ENCODE data around the gene BCAS3.

The BCAS3 gene

GRCh38 chr17:61418449-61418848, 740.8 kb downstream of the BCAS3 start:
- TF ChIP-seq, protein P1, sequence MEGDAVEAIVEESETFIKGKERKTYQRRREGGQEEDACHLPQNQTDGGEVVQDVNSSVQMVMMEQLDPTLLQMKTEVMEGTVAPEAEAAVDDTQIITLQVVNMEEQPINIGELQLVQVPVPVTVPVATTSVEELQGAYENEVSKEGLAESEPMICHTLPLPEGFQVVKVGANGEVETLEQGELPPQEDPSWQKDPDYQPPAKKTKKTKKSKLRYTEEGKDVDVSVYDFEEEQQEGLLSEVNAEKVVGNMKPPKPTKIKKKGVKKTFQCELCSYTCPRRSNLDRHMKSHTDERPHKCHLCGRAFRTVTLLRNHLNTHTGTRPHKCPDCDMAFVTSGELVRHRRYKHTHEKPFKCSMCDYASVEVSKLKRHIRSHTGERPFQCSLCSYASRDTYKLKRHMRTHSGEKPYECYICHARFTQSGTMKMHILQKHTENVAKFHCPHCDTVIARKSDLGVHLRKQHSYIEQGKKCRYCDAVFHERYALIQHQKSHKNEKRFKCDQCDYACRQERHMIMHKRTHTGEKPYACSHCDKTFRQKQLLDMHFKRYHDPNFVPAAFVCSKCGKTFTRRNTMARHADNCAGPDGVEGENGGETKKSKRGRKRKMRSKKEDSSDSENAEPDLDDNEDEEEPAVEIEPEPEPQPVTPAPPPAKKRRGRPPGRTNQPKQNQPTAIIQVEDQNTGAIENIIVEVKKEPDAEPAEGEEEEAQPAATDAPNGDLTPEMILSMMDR (conservative IDR thresholded peaks at IDR 0.05) = no peak
- no peak for TF ChIP-seq ZFX (IDR thresholded peaks at IDR 0.05)
- no peak overlapping the region for H3K27ac ChIP-seq

DNA sequence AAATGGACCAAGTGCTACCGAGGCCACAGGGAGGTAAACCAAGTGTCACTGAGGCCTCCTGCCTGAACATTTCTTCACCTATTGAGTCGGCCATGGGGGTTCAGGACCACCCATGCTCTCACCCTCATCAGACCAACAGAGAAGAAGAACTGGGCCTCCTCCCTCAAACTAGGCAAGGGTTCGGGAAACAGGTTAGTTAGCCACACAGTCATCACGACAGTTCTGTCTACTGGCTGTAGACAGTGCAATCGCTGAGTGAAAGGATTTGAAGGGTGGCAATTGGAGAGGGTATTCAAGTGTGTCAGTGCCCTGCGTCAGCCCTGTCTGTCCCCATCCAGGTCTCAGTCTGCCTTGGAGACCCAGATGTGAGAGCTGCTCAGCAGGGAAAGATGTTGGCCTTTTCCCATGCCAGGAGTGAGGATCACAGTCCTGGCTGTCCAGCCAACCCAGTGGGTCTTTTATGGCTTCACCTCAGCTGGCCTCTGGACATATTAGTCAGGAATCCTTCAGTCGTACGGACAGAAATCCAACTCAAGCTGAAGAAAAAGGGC, 741.9 kb downstream of the BCAS3 start:
- TF ChIP-seq, protein P1 (conservative IDR thresholded peaks at IDR 0.05) = no peak
- TF ChIP-seq ZFX (IDR thresholded peaks at IDR 0.05) = no peak
- H3K27ac ChIP-seq = no peak overlapping the region

- H3K27ac ChIP-seq = no peak overlapping the region
- TF ChIP-seq, protein P1 (conservative IDR thresholded peaks at IDR 0.05) = no peak
- TF ChIP-seq ZFX (IDR thresholded peaks at IDR 0.05) = no peak
Measured at GRCh38 chr17:61420052-61420451, 742.4 kb downstream of the BCAS3 start.

DNA sequence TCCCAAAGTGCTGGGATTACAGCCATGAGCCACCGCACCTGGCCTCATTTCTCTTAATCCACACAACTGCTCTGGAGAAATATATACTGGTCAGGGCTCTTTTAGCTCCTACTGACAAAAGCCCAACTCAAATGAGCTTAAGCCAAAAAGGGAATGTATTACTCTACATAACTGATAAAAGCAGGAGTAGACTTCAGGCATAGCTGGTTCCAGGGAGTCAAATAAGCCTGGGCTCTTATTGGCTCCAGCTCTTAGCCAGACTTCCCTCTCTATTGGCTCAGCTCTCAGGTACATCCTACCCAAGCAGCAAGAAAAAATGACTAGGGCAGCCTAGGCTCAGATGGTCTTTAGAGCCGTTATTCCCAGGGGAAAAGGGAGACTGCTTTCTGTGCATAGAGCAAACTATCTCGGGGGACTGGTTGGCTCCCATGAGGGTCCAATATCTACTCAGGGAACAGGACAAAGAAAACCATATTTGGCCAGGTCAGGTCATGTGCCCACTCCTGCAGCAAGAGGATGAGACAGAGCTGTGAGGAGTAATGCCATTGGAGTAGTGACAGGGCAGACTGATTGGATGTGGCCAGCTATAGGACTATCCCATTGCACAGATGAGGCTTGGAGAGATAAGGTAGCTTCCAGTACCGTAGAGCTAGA, 743.2 kb downstream of the BCAS3 start:
- no peak for TF ChIP-seq ZFX (IDR thresholded peaks at IDR 0.05)
- TF ChIP-seq, protein P1 (conservative IDR thresholded peaks at IDR 0.05) = no peak
- no peak overlapping the region for H3K27ac ChIP-seq

DNA sequence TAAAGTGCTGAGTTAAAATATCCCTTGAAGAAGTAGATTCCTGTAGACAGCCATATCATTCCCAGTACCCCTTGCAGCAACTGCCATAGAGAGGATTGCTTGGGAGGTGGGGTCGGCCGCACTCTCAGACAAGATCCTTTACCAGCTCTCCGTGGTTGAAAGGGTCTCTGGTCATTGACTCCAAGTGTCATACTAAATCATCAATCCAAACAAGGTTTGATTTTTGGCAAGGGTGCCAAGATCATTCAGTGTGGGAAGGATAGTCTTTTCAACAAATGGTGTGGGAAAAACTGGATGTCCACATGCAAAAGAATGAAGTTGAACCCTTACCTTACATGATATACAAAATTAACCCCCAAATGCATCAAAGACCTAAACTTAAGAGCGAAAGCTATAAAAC, 743.8 kb downstream of the BCAS3 start:
- H3K27ac ChIP-seq = no peak overlapping the region
- no peak for TF ChIP-seq ZFX (IDR thresholded peaks at IDR 0.05)
- TF ChIP-seq, protein P1 (conservative IDR thresholded peaks at IDR 0.05) = no peak

DNA sequence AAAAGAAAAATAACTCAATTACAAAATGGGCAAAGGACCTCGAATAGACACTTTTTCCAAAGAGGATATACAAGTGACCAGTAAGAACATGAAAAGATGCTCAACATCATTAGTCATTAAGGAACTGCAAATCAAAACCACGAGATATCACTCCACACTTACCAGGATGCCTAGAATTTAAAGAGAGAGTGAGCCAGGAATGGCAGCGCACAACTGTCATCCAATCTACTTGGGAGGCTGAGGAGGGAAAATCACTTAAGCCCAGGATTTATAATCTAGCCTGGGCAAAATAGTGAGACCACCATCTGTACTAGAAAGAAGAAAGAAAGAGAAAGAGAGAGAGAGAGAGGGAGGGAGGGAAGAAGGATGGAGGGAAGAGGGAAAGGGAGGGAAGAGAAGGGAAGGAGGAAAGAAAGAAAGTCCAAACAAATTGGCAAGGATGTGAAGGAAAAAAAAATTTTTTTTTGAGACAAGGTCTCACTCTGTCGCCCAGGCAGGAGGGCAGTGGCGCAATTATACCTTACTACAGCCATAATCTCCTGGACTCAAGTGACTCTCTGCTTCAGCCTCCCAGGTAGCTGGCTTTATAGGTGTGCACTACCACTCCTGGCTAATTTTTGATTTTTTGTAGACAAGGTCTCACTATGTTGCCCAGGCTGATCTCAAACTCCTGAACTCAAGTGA, 744.6 kb downstream of the BCAS3 start:
- H3K27ac ChIP-seq = no peak overlapping the region
- no peak for TF ChIP-seq ZFX (IDR thresholded peaks at IDR 0.05)
- TF ChIP-seq, protein P1 (conservative IDR thresholded peaks at IDR 0.05) = no peak

DNA sequence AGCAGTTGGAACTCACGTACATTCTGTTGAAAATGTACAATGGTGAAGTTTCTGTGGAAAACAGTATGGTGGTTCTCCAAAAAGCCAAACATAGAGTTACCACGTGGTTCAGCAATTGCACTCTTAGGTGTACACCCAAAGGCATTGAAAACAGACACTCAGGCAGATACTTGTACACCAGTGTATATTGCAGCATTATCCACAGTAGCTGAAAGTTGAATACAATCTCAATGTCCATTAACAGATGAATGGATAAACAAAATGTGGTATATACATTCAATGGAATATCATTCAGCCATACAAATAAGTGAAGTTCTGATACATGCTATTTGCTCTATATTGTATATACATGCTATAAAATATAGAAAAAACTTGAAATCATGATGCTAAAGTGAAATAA, 745.2 kb downstream of the BCAS3 start:
- H3K27ac ChIP-seq = no peak overlapping the region
- TF ChIP-seq ZFX (IDR thresholded peaks at IDR 0.05) = no peak
- TF ChIP-seq, protein P1 (conservative IDR thresholded peaks at IDR 0.05) = no peak

Data from C4-2B (cell line).